SK-N-MC (cell line): ENCODE results near the gene WAC.

Source experiments
- EZH2 ChIP-seq: fragments of 200-600 bp; sonication (generic); IDR thresholded peaks from one replicate; pipeline ENCODE4 v1.6.1; 2017; ENCODE audit warnings: antibody characterized with exemption
- FOXP2 ChIP-seq: optimal IDR thresholded peaks from 2 replicates; pipeline ENCODE3; 2011; ENCODE audit warnings: mild to moderate bottlenecking, moderate library complexity; ENCODE audit not compliant: insufficient read depth; ENCODE audit errors: extremely low read length, control extremely low read depth
- POLR2AphosphoS5 ChIP-seq: IDR thresholded peaks from 2 replicates; pipeline ENCODE4 v1.6.1; 2012; ENCODE audit warnings: mild to moderate bottlenecking, low read depth, low read length, borderline replicate concordance

DNA sequence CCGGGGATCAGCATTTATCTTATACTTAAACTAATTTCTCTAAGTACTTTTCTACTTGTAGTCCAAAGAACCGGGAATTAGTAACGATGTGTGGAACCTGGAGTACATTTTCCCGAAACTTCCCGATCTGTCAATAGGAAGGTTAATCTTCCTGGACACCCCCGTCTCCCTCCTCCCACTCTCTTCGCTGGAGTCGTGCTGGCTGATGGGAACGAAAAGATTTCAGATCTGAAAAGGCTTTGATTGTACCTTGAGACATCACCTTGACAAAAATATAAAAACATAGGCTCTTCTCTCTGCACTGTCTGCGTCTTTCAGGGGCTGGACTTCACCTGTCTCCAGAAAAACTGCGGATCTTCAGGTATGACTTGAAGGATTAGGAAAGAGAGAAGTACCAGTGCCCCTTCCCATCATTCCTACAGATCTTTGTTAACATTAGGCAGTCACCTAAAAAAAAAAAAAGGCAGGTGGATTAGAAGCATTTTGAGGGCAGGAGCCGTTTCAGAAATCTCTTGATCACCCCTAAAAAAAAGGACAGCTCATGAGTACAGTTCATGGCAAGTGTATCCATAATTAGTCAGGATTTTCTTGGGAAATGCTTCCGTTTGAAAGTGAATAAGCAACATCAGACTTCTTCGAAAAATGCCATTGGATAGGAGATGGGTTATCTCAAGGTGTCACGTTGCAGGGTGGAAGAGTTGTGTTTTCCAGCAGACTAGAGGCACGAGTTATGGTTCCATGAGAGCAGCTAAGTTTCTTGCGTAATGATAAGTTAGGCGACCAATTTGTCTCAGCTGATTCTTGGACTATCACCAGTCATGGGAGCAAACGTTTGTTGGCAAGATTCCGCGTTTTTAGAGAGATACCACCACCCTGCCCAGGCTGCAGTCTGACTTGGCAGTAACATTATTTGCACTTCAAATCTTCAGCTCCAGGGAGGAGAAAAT, 136.6 kb downstream of the WAC start:
- TF ChIP-seq EZH2 (no peak), POLR2AphosphoS5 (no peak), FOXP2 (no peak)
